ENCODE measurements around the gene FAT3.

GRCh38 chr11:92245700-92246271 is 21.2 kb downstream of the FAT3 start:
- TF ChIP-seq POLR2A (IDR thresholded peaks at IDR 0.05; ENCODE audit: low read depth, low read length) = no peak
- TF ChIP-seq CTCF (conservative IDR thresholded peaks at IDR 0.05; ENCODE audit: low read depth, low read length) = no peak
- no peak for TF ChIP-seq RCOR1 (IDR thresholded peaks at IDR 0.05; ENCODE audit: insufficient replicate concordance, low read length)
- TF ChIP-seq RFX5 (IDR thresholded peaks at IDR 0.05; ENCODE audit: low read depth, low read length) = no peak
- TF ChIP-seq, protein P1, sequence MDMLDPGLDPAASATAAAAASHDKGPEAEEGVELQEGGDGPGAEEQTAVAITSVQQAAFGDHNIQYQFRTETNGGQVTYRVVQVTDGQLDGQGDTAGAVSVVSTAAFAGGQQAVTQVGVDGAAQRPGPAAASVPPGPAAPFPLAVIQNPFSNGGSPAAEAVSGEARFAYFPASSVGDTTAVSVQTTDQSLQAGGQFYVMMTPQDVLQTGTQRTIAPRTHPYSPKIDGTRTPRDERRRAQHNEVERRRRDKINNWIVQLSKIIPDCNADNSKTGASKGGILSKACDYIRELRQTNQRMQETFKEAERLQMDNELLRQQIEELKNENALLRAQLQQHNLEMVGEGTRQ (IDR thresholded peaks at IDR 0.05; ENCODE audit: low read depth, low read length) = no peak
- TF ChIP-seq, protein P2, sequence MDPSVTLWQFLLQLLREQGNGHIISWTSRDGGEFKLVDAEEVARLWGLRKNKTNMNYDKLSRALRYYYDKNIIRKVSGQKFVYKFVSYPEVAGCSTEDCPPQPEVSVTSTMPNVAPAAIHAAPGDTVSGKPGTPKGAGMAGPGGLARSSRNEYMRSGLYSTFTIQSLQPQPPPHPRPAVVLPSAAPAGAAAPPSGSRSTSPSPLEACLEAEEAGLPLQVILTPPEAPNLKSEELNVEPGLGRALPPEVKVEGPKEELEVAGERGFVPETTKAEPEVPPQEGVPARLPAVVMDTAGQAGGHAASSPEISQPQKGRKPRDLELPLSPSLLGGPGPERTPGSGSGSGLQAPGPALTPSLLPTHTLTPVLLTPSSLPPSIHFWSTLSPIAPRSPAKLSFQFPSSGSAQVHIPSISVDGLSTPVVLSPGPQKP (IDR thresholded peaks at IDR 0.05; ENCODE audit: borderline replicate concordance, low read depth, low read length) = no peak
- no peak for TF ChIP-seq CHD1 (IDR thresholded peaks at IDR 0.05; ENCODE audit: low read depth, low read length)
- TF ChIP-seq NFE2L2 (IDR thresholded peaks at IDR 0.05; ENCODE audit: low read depth, low read length) = no peak

Measured in IMR-90 (cell line).